Measurements from ENCODE around the gene NCLN.

- TF ChIP-seq TEAD4 (IDR thresholded peaks at IDR 0.05) (no peak), EP300 (IDR thresholded peaks at IDR 0.05; ENCODE audit: borderline replicate concordance) (no peak), RAD21 (IDR thresholded peaks at IDR 0.05; ENCODE audit: low read depth) (no peak), MAX (IDR thresholded peaks at IDR 0.05) (no peak), NFIC (IDR thresholded peaks at IDR 0.05) (no peak), TAF1 (IDR thresholded peaks at IDR 0.05; ENCODE audit: low read depth) (no peak), REST (IDR thresholded peaks at IDR 0.05; ENCODE audit: low read depth) (no peak)
- TF ChIP-seq, protein P1, sequence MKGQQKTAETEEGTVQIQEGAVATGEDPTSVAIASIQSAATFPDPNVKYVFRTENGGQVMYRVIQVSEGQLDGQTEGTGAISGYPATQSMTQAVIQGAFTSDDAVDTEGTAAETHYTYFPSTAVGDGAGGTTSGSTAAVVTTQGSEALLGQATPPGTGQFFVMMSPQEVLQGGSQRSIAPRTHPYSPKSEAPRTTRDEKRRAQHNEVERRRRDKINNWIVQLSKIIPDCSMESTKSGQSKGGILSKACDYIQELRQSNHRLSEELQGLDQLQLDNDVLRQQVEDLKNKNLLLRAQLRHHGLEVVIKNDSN (IDR thresholded peaks at IDR 0.05), result no peak
Measured at GRCh38 chr19:3225677-3226093, 40.0 kb downstream of the NCLN start.

Data from Ishikawa (cell line).